ENCODE measurements around the gene OLIG3.

The OLIG3 gene

GRCh38 chr6:137465378-137466009 is 28.7 kb downstream of the OLIG3 start:
- DNase-seq: no peak

DNA sequence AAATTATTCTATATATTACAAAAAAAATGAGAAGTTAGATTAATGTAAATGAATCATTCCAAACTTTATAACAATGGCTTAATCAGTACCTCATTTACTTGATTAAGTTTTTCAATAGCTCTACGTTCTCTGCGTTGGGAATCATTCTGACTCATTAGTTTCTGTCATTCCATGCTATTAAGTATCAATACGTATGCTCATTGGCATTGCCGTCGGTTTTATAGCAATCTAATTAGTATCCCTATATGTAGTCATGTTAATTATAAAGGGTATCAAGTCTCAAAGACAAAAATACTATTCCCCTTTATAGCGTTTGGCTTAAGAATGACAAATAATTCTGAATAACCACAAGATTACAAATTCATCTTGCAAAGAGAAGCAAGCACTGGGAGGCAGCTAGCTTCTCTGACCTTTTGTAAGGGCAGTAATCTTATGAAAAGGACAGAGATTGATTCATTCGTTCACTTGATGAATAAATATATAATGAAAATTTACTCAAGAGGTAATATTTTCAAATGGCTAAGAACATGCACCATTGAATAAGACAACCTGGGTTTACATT is 41.8 kb downstream of the OLIG3 start:
- no peak for DNase-seq

GRCh38 chr6:137443901-137444300 is 50.3 kb downstream of the OLIG3 start:
- no peak for DNase-seq

Measured in SIG-M5 (cell line).